Loucy (cell line): Measurements from ENCODE around the gene APCS.

Experiments used
- H2AFZ ChIP-seq: fragments of 200-600 bp; sonication (generic); 2 replicates; pipeline ENCODE4 v1.6.0; 2016; ENCODE audit warnings: antibody characterized with exemption, mild to moderate bottlenecking, low read length, moderate library complexity
- H3F3A ChIP-seq: fragments of 200-600 bp; 2 replicates; pipeline ENCODE4 v1.6.0; 2016; ENCODE audit warnings: antibody characterized with exemption, low read depth, mild to moderate bottlenecking
- H3K27me3 ChIP-seq: fragments of 200-600 bp; sonication (generic); 2 replicates; pipeline ENCODE4 v1.6.1; 2014; ENCODE audit warnings: low read length, mild to moderate bottlenecking; ENCODE audit not compliant: insufficient read depth, poor library complexity, severe bottlenecking
- H3K36me3 ChIP-seq: fragments of 200-600 bp; sonication (generic); 2 replicates; pipeline ENCODE4 v1.6.1; 2016; ENCODE audit warnings: low read length; ENCODE audit not compliant: insufficient read depth
- H3K4me1 ChIP-seq: fragments of 200-600 bp; sonication (generic); 2 replicates; pipeline ENCODE4 v1.5.1; 2014; ENCODE audit warnings: low read length, mild to moderate bottlenecking; ENCODE audit not compliant: insufficient read depth, poor library complexity, severe bottlenecking
- H3K4me2 ChIP-seq: fragments of 200-600 bp; sonication (generic); 2 replicates; pipeline ENCODE4 v1.6.0; 2014; ENCODE audit warnings: antibody characterized with exemption, low read length, low read depth, mild to moderate bottlenecking; ENCODE audit not compliant: poor library complexity, severe bottlenecking
- H3K4me3 ChIP-seq: fragments of 200-600 bp; sonication (generic); 2 replicates; pipeline ENCODE4 v1.5.1; 2014; ENCODE audit warnings: low read length, mild to moderate bottlenecking, mixed read lengths; ENCODE audit not compliant: poor library complexity, severe bottlenecking
- H3K79me2 ChIP-seq: fragments of 200-600 bp; sonication (generic); 2 replicates; pipeline ENCODE4 v1.6.1; 2014; ENCODE audit warnings: low read length; ENCODE audit not compliant: insufficient read depth
- H3K9ac ChIP-seq: fragments of 200-600 bp; sonication (generic); 2 replicates; pipeline ENCODE4 v1.6.0; 2014; ENCODE audit warnings: mild to moderate bottlenecking, low read depth, low read length, moderate library complexity; ENCODE audit not compliant: poor library complexity, severe bottlenecking
- H3K9me2 ChIP-seq: fragments of 200-600 bp; sonication (generic); replicated peaks from 2 replicates; pipeline ENCODE4 v1.6.1; 2016; ENCODE audit warnings: low read depth, low read length, mixed read lengths
- H3K9me3 ChIP-seq: fragments of 200-600 bp; sonication (generic); 2 replicates; pipeline ENCODE4 v1.6.1; 2014; ENCODE audit warnings: mild to moderate bottlenecking, antibody characterized with exemption, low read length, low read depth; ENCODE audit not compliant: insufficient read depth
- H4K20me1 ChIP-seq: fragments of 200-600 bp; sonication (generic); 2 replicates; pipeline ENCODE4 v1.6.0; 2014; ENCODE audit warnings: antibody characterized with exemption, low read length, mild to moderate bottlenecking; ENCODE audit not compliant: insufficient read depth, poor library complexity, severe bottlenecking
- CTCF ChIP-seq: fragments of 200-600 bp; sonication (generic); conservative IDR thresholded peaks from 2 replicates; pipeline ENCODE4 v1.5.1; 2014; ENCODE audit warnings: mild to moderate bottlenecking, antibody characterized with exemption, low read length
- EZH2phosphoT487 ChIP-seq: fragments of 200-600 bp; IDR thresholded peaks from 2 replicates; pipeline ENCODE4 v1.6.1; 2018; ENCODE audit warnings: antibody characterized with exemption, mild to moderate bottlenecking, moderate library complexity, borderline replicate concordance

Gene APCS

GRCh38 chr1:159632922-159633321 lies 45.3 kb downstream of the APCS start:
- H3K9me2 ChIP-seq, result no peaks in the 10 kb centered on the region
- H3K4me2 ChIP-seq, result no peak overlapping the region
- no peaks in the 10 kb centered on the region for H4K20me1 ChIP-seq
- no peaks in the 10 kb centered on the region for H3K27me3 ChIP-seq
- TF ChIP-seq CTCF, result no peak
- TF ChIP-seq EZH2phosphoT487, result no peak
- no peak overlapping the region for H3K9ac ChIP-seq
- no peaks in the 10 kb centered on the region for H3K79me2 ChIP-seq
- no peak overlapping the region for H3K4me3 ChIP-seq
- H3K9me3 ChIP-seq, result no peaks in the 10 kb centered on the region
- no peaks in the 10 kb centered on the region for H3K4me1 ChIP-seq
- no peaks in the 10 kb centered on the region for H3K36me3 ChIP-seq
- H2AFZ ChIP-seq, result no peak overlapping the region
- H3F3A ChIP-seq, result no peaks in the 10 kb centered on the region
